SK-N-MC (cell line): ENCODE results near the gene NACC2.

Experiments used
- DNase-seq: peaks from one replicate; pipeline ENCODE4 v3.0.0-alpha.2; 2011; ENCODE audit warnings: low read depth, low spot score
- H3K27ac ChIP-seq: fragments of 200-600 bp; sonication (generic); 2 replicates; pipeline ENCODE4 v1.5.1; 2016; ENCODE audit warnings: mixed run types
- H3K36me3 ChIP-seq: fragments of 200-600 bp; sonication (generic); 2 replicates; pipeline ENCODE4 v1.6.1; 2017; ENCODE audit warnings: antibody characterized with exemption, low read length, mixed read lengths; ENCODE audit not compliant: insufficient read depth
- H3K4me3 ChIP-seq: fragments of 200-600 bp; sonication (generic); 2 replicates; pipeline ENCODE4 v1.5.1; 2016
- H3K9ac ChIP-seq: fragments of 200-600 bp; sonication (generic); 2 replicates; pipeline ENCODE4 v1.8.0; 2017; ENCODE audit warnings: mixed run types, mixed read lengths; ENCODE audit not compliant: insufficient read length
- H3K9me3 ChIP-seq: fragments of 200-600 bp; sonication (generic); 2 replicates; pipeline ENCODE4 v1.6.1; 2017; ENCODE audit warnings: low read depth, mild to moderate bottlenecking, antibody characterized with exemption, low read length, moderate library complexity, mixed read lengths
- EZH2 ChIP-seq: fragments of 200-600 bp; sonication (generic); IDR thresholded peaks from one replicate; pipeline ENCODE4 v1.6.1; 2017; ENCODE audit warnings: antibody characterized with exemption
- FOXP2 ChIP-seq: optimal IDR thresholded peaks from 2 replicates; pipeline ENCODE3; 2011; ENCODE audit warnings: mild to moderate bottlenecking, moderate library complexity; ENCODE audit not compliant: insufficient read depth; ENCODE audit errors: extremely low read length, control extremely low read depth
- POLR2AphosphoS5 ChIP-seq: IDR thresholded peaks from 2 replicates; pipeline ENCODE4 v1.6.1; 2012; ENCODE audit warnings: mild to moderate bottlenecking, low read depth, low read length, borderline replicate concordance

Gene NACC2

GRCh38 chr9:136089697-136090045, 5.4 kb downstream of the NACC2 start:
- TF ChIP-seq FOXP2 = no peak
- Histone ChIP-seq H3K9ac (peak overlapping the region; percentile 63), H3K36me3 (peaks cover 7% of the 10 kb centered on the region; the same call in 1 of the 2 replicates), H3K4me3 (peak overlapping the region; percentile 75), H3K27ac (peak overlapping the region; percentile 95), H3K9me3 (no peaks in the 10 kb centered on the region)
- no peak for DNase-seq

- peaks cover 7% of the 10 kb centered on the region; the same call in 1 of the 2 replicates for H3K36me3 ChIP-seq
- H3K9ac ChIP-seq = peak overlapping the region; percentile 63
- peak; percentile 71 for DNase-seq
- TF ChIP-seq FOXP2 = no peak
- no peak; the same call in 1 of the 2 replicates for TF ChIP-seq POLR2AphosphoS5
- no peak for TF ChIP-seq EZH2
- peak overlapping the region; percentile 75 for H3K4me3 ChIP-seq
- H3K27ac ChIP-seq = peak overlapping the region; percentile 95
- no peaks in the 10 kb centered on the region for H3K9me3 ChIP-seq
These were observed 6.0 kb downstream of the NACC2 start for GRCh38 chr9:136088939-136089696.

GRCh38 chr9:136088481-136088938, 6.6 kb downstream of the NACC2 start:
- no peak overlapping the region for H3K9ac ChIP-seq

GRCh38 chr9:136087741-136088480, 7.2 kb downstream of the NACC2 start:
- Histone ChIP-seq H3K36me3 (peaks cover 6% of the 10 kb centered on the region; the same call in 1 of the 2 replicates), H3K27ac (peak overlapping the region; percentile 95), H3K9me3 (no peaks in the 10 kb centered on the region), H3K9ac (no peak overlapping the region), H3K4me3 (no peak overlapping the region)
- DNase-seq = no peak
- no peak for TF ChIP-seq POLR2AphosphoS5
- no peak for TF ChIP-seq FOXP2

More at GRCh38 chr9:136088481-136088938, 6.6 kb downstream of the NACC2 start:
- TF ChIP-seq EZH2 (no peak), FOXP2 (no peak), POLR2AphosphoS5 (no peak)
- no peaks in the 10 kb centered on the region for H3K9me3 ChIP-seq
- peaks cover 7% of the 10 kb centered on the region; the same call in 1 of the 2 replicates for H3K36me3 ChIP-seq
- H3K27ac ChIP-seq = peak overlapping the region; percentile 95
- DNase-seq = no peak
- peak overlapping the region; percentile 75 for H3K4me3 ChIP-seq

GRCh38 chr9:136086951-136087740, 7.9 kb downstream of the NACC2 start:
- no peak overlapping the region for H3K4me3 ChIP-seq
- TF ChIP-seq EZH2 = no peak
- TF ChIP-seq FOXP2 = no peak
- no peak for TF ChIP-seq POLR2AphosphoS5
- no peaks in the 10 kb centered on the region for H3K9me3 ChIP-seq
- no peaks in the 10 kb centered on the region; the same call in 1 of the 2 replicates for H3K36me3 ChIP-seq
- DNase-seq = no peak
- H3K9ac ChIP-seq = no peak overlapping the region
- peak overlapping the region; percentile 42; the same call in 1 of the 2 replicates for H3K27ac ChIP-seq

- no peak overlapping the region for H3K4me3 ChIP-seq
- no peak overlapping the region for H3K9ac ChIP-seq
- TF ChIP-seq EZH2 (no peak), POLR2AphosphoS5 (no peak), FOXP2 (no peak)
- no peak for DNase-seq
- peak overlapping the region; percentile 67; the same call in 1 of the 2 replicates for H3K27ac ChIP-seq
- H3K36me3 ChIP-seq = no peaks in the 10 kb centered on the region
- H3K9me3 ChIP-seq = no peaks in the 10 kb centered on the region
These were observed 8.7 kb downstream of the NACC2 start for GRCh38 chr9:136086213-136086881.

- no peak for DNase-seq
- H3K36me3 ChIP-seq = no peaks in the 10 kb centered on the region
- H3K9ac ChIP-seq = no peak overlapping the region
- no peak overlapping the region for H3K4me3 ChIP-seq
- H3K9me3 ChIP-seq = no peaks in the 10 kb centered on the region
- peak overlapping the region; percentile 67; the same call in 1 of the 2 replicates for H3K27ac ChIP-seq
- no peak for TF ChIP-seq EZH2
- no peak for TF ChIP-seq POLR2AphosphoS5
- TF ChIP-seq FOXP2 = no peak
These were observed 9.3 kb downstream of the NACC2 start for GRCh38 chr9:136085815-136086212.
